GM12892 (cell line): ENCODE data around the gene TEX22.

ENCODE experiments used
- POLR2A ChIP-seq: IDR thresholded peaks from 2 replicates; pipeline ENCODE4 v1.6.1; 2011; ENCODE audit warnings: low read depth, low read length, control low read depth
- TAF1 ChIP-seq: IDR thresholded peaks from 2 replicates; pipeline ENCODE4 v1.6.1; 2011; ENCODE audit warnings: low read depth, mild to moderate bottlenecking, control low read depth, low read length, borderline replicate concordance

DNA sequence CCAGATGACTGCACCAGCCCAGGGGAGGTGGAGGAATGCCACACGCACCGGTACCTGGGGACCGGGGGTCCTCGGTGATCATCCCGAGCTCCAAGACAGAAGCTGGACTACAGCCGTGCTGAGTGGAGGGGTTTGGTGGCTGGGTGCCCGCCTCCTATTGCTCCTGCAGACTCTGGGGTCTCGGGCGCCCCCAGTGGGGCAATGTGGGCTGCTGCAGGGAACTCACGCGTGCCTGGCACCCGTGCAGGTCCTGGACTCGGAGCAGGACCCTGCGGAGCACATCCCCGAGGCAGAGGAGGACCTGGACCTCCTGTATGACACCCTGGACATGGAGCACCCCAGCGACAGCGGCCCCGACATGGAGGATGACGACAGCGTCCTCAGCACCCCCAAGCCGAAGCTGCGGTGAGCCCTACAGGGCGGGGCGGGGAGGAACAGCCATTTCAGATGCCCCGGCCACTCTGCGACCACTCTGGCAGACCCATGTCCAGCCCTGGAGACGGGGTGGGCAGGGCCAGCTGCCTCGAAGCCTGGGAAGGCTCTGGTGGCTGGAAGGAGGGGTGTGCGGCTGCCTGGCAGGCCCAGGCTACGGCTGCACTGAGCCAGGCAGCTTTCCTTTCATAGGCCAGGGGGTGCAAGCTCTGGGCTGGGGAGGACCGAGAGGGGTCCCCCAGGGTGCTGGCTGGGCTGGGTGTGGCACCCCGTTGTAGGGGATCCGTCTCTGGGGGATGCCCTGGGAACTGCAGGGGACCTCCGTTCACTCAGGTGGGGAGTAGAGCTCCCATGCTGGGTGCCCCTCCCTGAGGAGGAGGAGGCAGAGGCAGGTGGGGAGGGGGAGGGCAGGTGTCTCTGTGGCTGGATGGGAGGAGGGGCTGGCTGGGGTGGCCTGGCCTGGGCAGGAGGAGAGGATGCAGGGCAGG is 21.6 kb upstream of the TEX22 start:
- TF ChIP-seq TAF1, result no peak
- no peak for TF ChIP-seq POLR2A
